ENCODE data around the gene TYW1B. TPM values are rescaled to one million over a fixed set of nuclear protein-coding genes. Genes with fewer than 3 reads are reported as not detected.
"Not testable (repeated sequence)": the region's sequence is repeated elsewhere in the genome, so short reads cannot be mapped to it uniquely, and the experiment has no call there.

The TYW1B gene
- polyA plus RNA-seq, 2 donors: 0.89 to 1.9 TPM

DNA sequence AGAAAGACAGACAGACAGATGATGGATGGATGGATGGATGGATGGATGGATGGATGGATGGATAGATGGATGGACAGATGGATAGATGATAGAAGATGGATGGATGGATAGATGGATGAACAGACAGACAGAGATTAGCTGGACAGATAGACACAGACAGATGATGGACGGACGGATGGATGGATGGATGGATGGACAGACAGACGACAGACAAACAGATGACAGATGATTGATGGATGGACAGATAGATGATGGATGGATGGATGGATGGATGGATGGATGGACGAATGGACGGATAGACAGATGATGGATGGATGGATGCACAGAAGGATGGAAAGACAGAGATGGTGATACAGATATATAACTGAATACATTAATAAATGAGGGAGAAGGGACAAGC is 224.9 kb downstream of the TYW1B start:
- peaks cover 0 to 4% of the 10 kb centered on the region in 2 donors for H3K36me3 ChIP-seq (ENCODE audit: control insufficient read depth in 2 of 2, insufficient read depth in 2 of 2, low read length in 1 of 2)
- 96 to 99% methylated on average over 5 of the region's 5 CpGs for WGBS, 2 donors

DNA sequence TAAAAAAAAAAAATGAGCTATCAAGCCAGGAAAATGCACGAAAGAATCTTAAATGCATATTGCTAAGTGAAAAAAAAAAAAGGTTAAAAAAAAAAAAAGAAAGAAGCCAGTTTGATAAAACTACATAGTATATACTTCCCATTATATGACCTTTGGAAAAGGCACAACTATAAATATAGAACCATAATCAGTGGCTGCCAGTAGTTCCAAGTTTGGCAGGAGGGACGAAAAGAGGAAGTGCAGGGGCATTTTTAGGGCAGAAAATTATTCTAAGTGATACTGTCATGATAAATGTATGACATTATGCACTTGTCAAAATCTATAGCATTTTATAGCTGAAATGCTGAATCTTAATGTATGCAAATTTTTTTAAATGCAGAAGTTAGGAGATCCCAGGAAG is 226.3 kb downstream of the TYW1B start:
- not testable (repeated sequence) for H3K4me3 ChIP-seq (ENCODE audit: low read depth in 1 of 2, low read length in 2 of 2); H3K9me3 ChIP-seq (ENCODE audit: control insufficient read depth in 2 of 2, insufficient read depth in 1 of 2, low read depth in 1 of 2, low read length in 1 of 2); H3K27me3 ChIP-seq (ENCODE audit: control insufficient read depth in 1 of 2, insufficient read depth in 2 of 2, low read length in 2 of 2); H3K4me1 ChIP-seq (ENCODE audit: control insufficient read depth in 2 of 2, insufficient read depth in 2 of 2, low read length in 1 of 2); H3K36me3 ChIP-seq (ENCODE audit: control insufficient read depth in 2 of 2, insufficient read depth in 2 of 2, low read length in 1 of 2); H3K27ac ChIP-seq (ENCODE audit: low read depth in 2 of 2, low read length in 1 of 2)
- 59 to 73% methylated on average over 2 of the region's 2 CpGs for WGBS, 2 donors

More for the DNA sequence above, 224.9 kb downstream of the TYW1B start:
- no peaks in the 10 kb centered on the region for H3K27me3 ChIP-seq (ENCODE audit: control insufficient read depth in 1 of 2, insufficient read depth in 2 of 2, low read length in 2 of 2)
- H3K4me1 ChIP-seq (ENCODE audit: control insufficient read depth in 2 of 2, insufficient read depth in 2 of 2, low read length in 1 of 2): no peaks in the 10 kb centered on the region
- no peak overlapping the region for H3K4me3 ChIP-seq (ENCODE audit: low read depth in 1 of 2, low read length in 2 of 2)
- no peak overlapping the region for H3K27ac ChIP-seq (ENCODE audit: low read depth in 2 of 2, low read length in 1 of 2)
- no peaks in the 10 kb centered on the region for H3K9me3 ChIP-seq (ENCODE audit: control insufficient read depth in 2 of 2, insufficient read depth in 1 of 2, low read depth in 1 of 2, low read length in 1 of 2)

DNA sequence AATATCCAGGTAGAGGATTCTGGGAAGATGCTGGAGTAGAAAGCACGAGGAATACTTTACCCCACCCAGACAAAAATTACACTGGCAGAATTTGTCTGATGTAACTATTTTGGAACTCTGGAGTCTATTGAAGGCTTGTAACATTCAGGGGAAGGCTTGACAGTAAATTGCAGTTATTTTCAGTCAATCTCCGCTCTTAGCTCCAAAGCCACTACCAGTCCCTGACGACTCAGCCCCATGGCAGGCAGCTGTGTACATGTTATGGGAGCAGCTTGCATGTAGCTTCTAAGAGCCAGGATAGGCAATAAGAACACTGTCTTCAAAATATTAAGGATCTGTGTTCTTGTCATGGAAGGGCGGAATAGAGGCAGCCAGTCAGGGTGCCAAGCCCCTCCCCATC is 238.0 kb downstream of the TYW1B start:
- H3K27me3 ChIP-seq (ENCODE audit: control insufficient read depth in 1 of 2, insufficient read depth in 2 of 2, low read length in 2 of 2); H3K4me3 ChIP-seq (ENCODE audit: low read depth in 1 of 2, low read length in 2 of 2); H3K27ac ChIP-seq (ENCODE audit: low read depth in 2 of 2, low read length in 1 of 2); H3K36me3 ChIP-seq (ENCODE audit: control insufficient read depth in 2 of 2, insufficient read depth in 2 of 2, low read length in 1 of 2); H3K9me3 ChIP-seq (ENCODE audit: control insufficient read depth in 2 of 2, insufficient read depth in 1 of 2, low read depth in 1 of 2, low read length in 1 of 2); H3K4me1 ChIP-seq (ENCODE audit: control insufficient read depth in 2 of 2, insufficient read depth in 2 of 2, low read length in 1 of 2): not testable (repeated sequence)
- 91 to 97% methylated on average over 4 of the region's 4 CpGs for WGBS, 2 donors

- not testable (repeated sequence) for H3K9me3 ChIP-seq (ENCODE audit: control insufficient read depth in 2 of 2, insufficient read depth in 1 of 2, low read depth in 1 of 2, low read length in 1 of 2)
- WGBS, 2 donors: 96 to 98% methylated on average over 3 of the region's 3 CpGs
These were observed 240.7 kb downstream of the TYW1B start for GRCh38 chr7:72587267-72587666.

GRCh38 chr7:72584576-72584975 is 243.4 kb downstream of the TYW1B start:
- H3K4me3 ChIP-seq (ENCODE audit: low read depth in 1 of 2, low read length in 2 of 2); H3K4me1 ChIP-seq (ENCODE audit: control insufficient read depth in 2 of 2, insufficient read depth in 2 of 2, low read length in 1 of 2); H3K27me3 ChIP-seq (ENCODE audit: control insufficient read depth in 1 of 2, insufficient read depth in 2 of 2, low read length in 2 of 2); H3K27ac ChIP-seq (ENCODE audit: low read depth in 2 of 2, low read length in 1 of 2); H3K9me3 ChIP-seq (ENCODE audit: control insufficient read depth in 2 of 2, insufficient read depth in 1 of 2, low read depth in 1 of 2, low read length in 1 of 2); H3K36me3 ChIP-seq (ENCODE audit: control insufficient read depth in 2 of 2, insufficient read depth in 2 of 2, low read length in 1 of 2): not testable (repeated sequence)
- 92 to 96% methylated on average over 8 of the region's 8 CpGs for WGBS, 2 donors

More at GRCh38 chr7:72587267-72587666, 240.7 kb downstream of the TYW1B start:
- not testable (repeated sequence) for H3K27ac ChIP-seq (ENCODE audit: low read depth in 2 of 2, low read length in 1 of 2); H3K4me3 ChIP-seq (ENCODE audit: low read depth in 1 of 2, low read length in 2 of 2); H3K36me3 ChIP-seq (ENCODE audit: control insufficient read depth in 2 of 2, insufficient read depth in 2 of 2, low read length in 1 of 2); H3K27me3 ChIP-seq (ENCODE audit: control insufficient read depth in 1 of 2, insufficient read depth in 2 of 2, low read length in 2 of 2); H3K4me1 ChIP-seq (ENCODE audit: control insufficient read depth in 2 of 2, insufficient read depth in 2 of 2, low read length in 1 of 2)

GRCh38 chr7:72583620-72584361 is 244.2 kb downstream of the TYW1B start:
- WGBS, 2 donors: 72 to 77% methylated on average over 3 of the region's 3 CpGs
- H3K27me3 ChIP-seq (ENCODE audit: control insufficient read depth in 1 of 2, insufficient read depth in 2 of 2, low read length in 2 of 2); H3K4me3 ChIP-seq (ENCODE audit: low read depth in 1 of 2, low read length in 2 of 2); H3K36me3 ChIP-seq (ENCODE audit: control insufficient read depth in 2 of 2, insufficient read depth in 2 of 2, low read length in 1 of 2); H3K4me1 ChIP-seq (ENCODE audit: control insufficient read depth in 2 of 2, insufficient read depth in 2 of 2, low read length in 1 of 2); H3K9me3 ChIP-seq (ENCODE audit: control insufficient read depth in 2 of 2, insufficient read depth in 1 of 2, low read depth in 1 of 2, low read length in 1 of 2); H3K27ac ChIP-seq (ENCODE audit: low read depth in 2 of 2, low read length in 1 of 2): not testable (repeated sequence)

GRCh38 chr7:72580142-72580770 is 247.7 kb downstream of the TYW1B start:
- H3K4me3 ChIP-seq (ENCODE audit: low read depth in 1 of 2, low read length in 2 of 2); H3K27ac ChIP-seq (ENCODE audit: low read depth in 2 of 2, low read length in 1 of 2); H3K9me3 ChIP-seq (ENCODE audit: control insufficient read depth in 2 of 2, insufficient read depth in 1 of 2, low read depth in 1 of 2, low read length in 1 of 2); H3K36me3 ChIP-seq (ENCODE audit: control insufficient read depth in 2 of 2, insufficient read depth in 2 of 2, low read length in 1 of 2); H3K27me3 ChIP-seq (ENCODE audit: control insufficient read depth in 1 of 2, insufficient read depth in 2 of 2, low read length in 2 of 2); H3K4me1 ChIP-seq (ENCODE audit: control insufficient read depth in 2 of 2, insufficient read depth in 2 of 2, low read length in 1 of 2): not testable (repeated sequence)
- 85 to 87% methylated on average over 9 of the region's 9 CpGs for WGBS, 2 donors

GRCh38 chr7:72577107-72577506 is 250.9 kb downstream of the TYW1B start:
- no peak overlapping the region for H3K4me3 ChIP-seq (ENCODE audit: low read depth in 1 of 2, low read length in 2 of 2)
- no peaks in the 10 kb centered on the region for H3K4me1 ChIP-seq (ENCODE audit: control insufficient read depth in 2 of 2, insufficient read depth in 2 of 2, low read length in 1 of 2)
- no peak overlapping the region for H3K27ac ChIP-seq (ENCODE audit: low read depth in 2 of 2, low read length in 1 of 2)
- no peaks in the 10 kb centered on the region for H3K9me3 ChIP-seq (ENCODE audit: control insufficient read depth in 2 of 2, insufficient read depth in 1 of 2, low read depth in 1 of 2, low read length in 1 of 2)
- H3K36me3 ChIP-seq (ENCODE audit: control insufficient read depth in 2 of 2, insufficient read depth in 2 of 2, low read length in 1 of 2): no peaks in the 10 kb centered on the region
- 94 to 98% methylated on average over 2 of the region's 2 CpGs for WGBS, 2 donors
- H3K27me3 ChIP-seq (ENCODE audit: control insufficient read depth in 1 of 2, insufficient read depth in 2 of 2, low read length in 2 of 2): no peaks in the 10 kb centered on the region

DNA sequence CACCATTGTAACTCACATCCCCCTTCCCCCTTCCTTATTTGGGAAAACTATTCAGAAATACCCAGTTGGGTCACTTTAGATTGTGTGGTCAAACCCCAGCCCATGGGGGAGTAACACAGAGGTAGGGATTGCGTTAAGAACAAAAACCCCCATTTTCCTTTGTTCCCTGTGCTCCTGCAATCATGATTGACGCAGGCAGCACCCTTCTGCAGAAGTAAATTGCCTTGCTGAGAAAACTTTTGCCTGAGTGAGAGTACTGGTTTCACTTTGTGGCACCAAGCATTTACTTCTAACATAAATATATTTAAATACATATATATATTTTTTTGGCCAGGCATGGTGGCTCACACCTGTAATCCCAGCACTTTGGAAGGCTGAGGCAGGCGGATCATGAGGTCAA is 266.0 kb downstream of the TYW1B start:
- 87 to 90% methylated on average over 3 of the region's 3 CpGs for WGBS, 2 donors

DNA sequence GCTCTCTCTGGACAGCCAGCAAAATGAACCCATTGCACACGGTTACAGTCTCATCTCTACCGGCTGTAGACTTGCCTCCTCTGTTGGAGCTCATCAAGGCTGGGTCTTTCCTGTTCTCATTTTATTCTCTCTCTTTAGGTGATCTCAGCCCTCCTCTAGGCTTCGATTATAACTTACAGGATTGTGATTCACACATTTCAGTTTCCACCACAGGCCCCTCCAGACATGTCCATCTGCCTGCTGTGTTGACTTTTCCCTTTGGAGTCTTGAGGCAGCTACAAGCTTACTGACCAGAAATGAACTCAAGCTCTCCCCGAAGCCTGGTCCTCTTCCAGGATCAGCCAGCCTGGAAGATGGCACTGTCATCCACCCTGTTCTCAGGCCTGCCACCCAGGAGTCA is 268.5 kb downstream of the TYW1B start:
- 94 to 95% methylated on average over 3 of the region's 4 CpGs for WGBS, 2 donors
- H3K36me3 ChIP-seq (ENCODE audit: control insufficient read depth in 2 of 2, insufficient read depth in 2 of 2, low read length in 1 of 2); H3K9me3 ChIP-seq (ENCODE audit: control insufficient read depth in 2 of 2, insufficient read depth in 1 of 2, low read depth in 1 of 2, low read length in 1 of 2); H3K4me3 ChIP-seq (ENCODE audit: low read depth in 1 of 2, low read length in 2 of 2); H3K4me1 ChIP-seq (ENCODE audit: control insufficient read depth in 2 of 2, insufficient read depth in 2 of 2, low read length in 1 of 2); H3K27me3 ChIP-seq (ENCODE audit: control insufficient read depth in 1 of 2, insufficient read depth in 2 of 2, low read length in 2 of 2); H3K27ac ChIP-seq (ENCODE audit: low read depth in 2 of 2, low read length in 1 of 2): not testable (repeated sequence)

More for the DNA sequence above, 266.0 kb downstream of the TYW1B start:
- not testable (repeated sequence) for H3K4me3 ChIP-seq (ENCODE audit: low read depth in 1 of 2, low read length in 2 of 2); H3K27me3 ChIP-seq (ENCODE audit: control insufficient read depth in 1 of 2, insufficient read depth in 2 of 2, low read length in 2 of 2); H3K4me1 ChIP-seq (ENCODE audit: control insufficient read depth in 2 of 2, insufficient read depth in 2 of 2, low read length in 1 of 2); H3K9me3 ChIP-seq (ENCODE audit: control insufficient read depth in 2 of 2, insufficient read depth in 1 of 2, low read depth in 1 of 2, low read length in 1 of 2); H3K27ac ChIP-seq (ENCODE audit: low read depth in 2 of 2, low read length in 1 of 2); H3K36me3 ChIP-seq (ENCODE audit: control insufficient read depth in 2 of 2, insufficient read depth in 2 of 2, low read length in 1 of 2)
